NB4 (cell line): ENCODE measurements around the gene MYOZ3.
A peak's percentile ranks its signal among the peaks of the same experiment; 100 is the strongest.

Experiments used
- CTCF ChIP-seq: IDR thresholded peaks from one replicate; pipeline ENCODE4 v1.5.1; 2012; ENCODE audit warnings: low read depth, low read length
- MAX ChIP-seq: IDR thresholded peaks from 2 replicates; pipeline ENCODE4 v1.6.1; 2011; ENCODE audit warnings: low read depth, low read length
- MYC ChIP-seq: IDR thresholded peaks from 2 replicates; pipeline ENCODE4 v1.6.1; 2011; ENCODE audit warnings: low read depth, low read length
- POLR2A ChIP-seq: IDR thresholded peaks from 2 replicates; pipeline ENCODE4 v1.6.1; 2011; ENCODE audit warnings: mild to moderate bottlenecking; ENCODE audit not compliant: insufficient read length; ENCODE audit errors: extremely low read depth

GRCh38 chr5:150613991-150614660 lies 46.9 kb upstream of the MYOZ3 start:
- peak; percentile 22 for TF ChIP-seq CTCF
- TF ChIP-seq MAX: no peak
- TF ChIP-seq POLR2A: no peak
- no peak for TF ChIP-seq MYC
